PC-3 (cell line): ENCODE data around the gene STRIP1. TPM values are rescaled to one million over a fixed set of nuclear protein-coding genes. Genes with fewer than 3 reads are reported as not detected.

Experiments used
- ATAC-seq: fragments of 200-7000 bp; cut with Tn5 transposase; 2 replicates; pipeline ENCODE4 v1.9.1; 2020; ENCODE audit warnings: mild to moderate bottlenecking, moderate library complexity
- BruUV-seq: library from RNA; stranded (reverse); fragments of 400-500 nt; replicated peaks from 2 replicates; lab custom pipeline; 2021; lab: Mats Ljungman, UMichigan
- CTCF ChIA-PET: fragments of 300-600 bp; sonication (Branson Sonifier 250); formaldehyde crosslinking; loops from one replicate; lab custom pipeline; 2022; ENCODE audit warnings: antibody characterized with exemption; lab: Charles Lee
- POLR2A ChIA-PET: fragments of 300-600 bp; sonication (Branson Sonifier 250); formaldehyde crosslinking; loops from one replicate; lab custom pipeline; 2022; ENCODE audit warnings: antibody characterized with exemption; ENCODE audit not compliant: unreplicated experiment; lab: Charles Lee
- DNase-seq: peaks from one replicate; pipeline ENCODE4 v3.0.0-alpha.2; 2015
- H2AFZ ChIP-seq: fragments of 300-600 bp; sonication (generic); 2 replicates; pipeline ENCODE4 v1.6.0; 2016; ENCODE audit warnings: antibody characterized with exemption, low read length
- H3F3A ChIP-seq: fragments of 300-600 bp; sonication (generic); one replicate; pipeline ENCODE4 v1.6.0; 2017; ENCODE audit warnings: antibody characterized with exemption, low read length, control low read depth, mild to moderate bottlenecking; ENCODE audit not compliant: unreplicated experiment
- H3K27ac ChIP-seq: fragments of 300-600 bp; sonication (generic); 2 replicates; pipeline ENCODE4 v1.5.1; 2016; ENCODE audit warnings: mild to moderate bottlenecking, low read length
- H3K27me3 ChIP-seq: fragments of 300-600 bp; sonication (generic); 2 replicates; pipeline ENCODE4 v1.6.1; 2016; ENCODE audit warnings: low read length, mixed read lengths
- H3K36me3 ChIP-seq: fragments of 300-600 bp; sonication (generic); 2 replicates; pipeline ENCODE4 v1.6.1; 2016; ENCODE audit warnings: low read depth, mixed run types, low read length, mixed read lengths
- H3K4me1 ChIP-seq: fragments of 300-600 bp; sonication (generic); 2 replicates; pipeline ENCODE4 v1.5.1; 2016; ENCODE audit warnings: low read length; ENCODE audit not compliant: insufficient read depth
- H3K4me2 ChIP-seq: fragments of 300-600 bp; sonication (generic); 2 replicates; pipeline ENCODE4 v1.6.0; 2016; ENCODE audit warnings: low read length
- H3K4me3 ChIP-seq: fragments of 300-600 bp; sonication (generic); 2 replicates; pipeline ENCODE4 v1.5.1; 2016; ENCODE audit warnings: mild to moderate bottlenecking, low read length, mixed read lengths
- H3K79me2 ChIP-seq: fragments of 300-600 bp; sonication (generic); 2 replicates; pipeline ENCODE4 v1.6.1; 2017; ENCODE audit warnings: low read length, mixed read lengths
- H3K9ac ChIP-seq: fragments of 300-600 bp; sonication (generic); 2 replicates; pipeline ENCODE4 v1.6.0; 2016; ENCODE audit warnings: mild to moderate bottlenecking, low read length
- H3K9me2 ChIP-seq: fragments of 300-600 bp; sonication (generic); replicated peaks from 2 replicates; pipeline ENCODE4 v1.6.1; 2016; ENCODE audit warnings: mixed run types, low read length, mixed read lengths
- H3K9me3 ChIP-seq: fragments of 300-600 bp; sonication (generic); 2 replicates; pipeline ENCODE4 v1.6.1; 2016; ENCODE audit warnings: low read length, mixed read lengths
- H4K20me1 ChIP-seq: fragments of 300-600 bp; sonication (generic); 2 replicates; pipeline ENCODE4 v1.6.1; 2016; ENCODE audit warnings: low read length, mixed read lengths
- EZH2 ChIP-seq: fragments of 300-600 bp; sonication (generic); IDR thresholded peaks from one replicate; pipeline ENCODE4 v1.6.1; 2017; ENCODE audit warnings: antibody characterized with exemption, mild to moderate bottlenecking, low read length; ENCODE audit not compliant: unreplicated experiment
- EZH2phosphoT487 ChIP-seq: fragments of 300-600 bp; sonication (generic); IDR thresholded peaks from 2 replicates; pipeline ENCODE4 v1.6.1; 2018; ENCODE audit warnings: mild to moderate bottlenecking, antibody characterized with exemption, low read length, borderline replicate concordance
- intact Hi-C: fragments of 100-400 bp; cut with micrococcal nuclease; formaldehyde crosslinking; loops from 2 replicates; pipeline ENCODE4 v1.9.0; 2023
- total RNA-seq: library from RNA; depleted of rRNA; stranded (reverse); fragments of >200 nt; gene quantifications from 2 replicates; pipeline ENCODE4 v1.2.3, GENCODE V29; 2014
- TF ChIP-seq, protein P1 (sequence below): fragments of 300-600 bp; sonication (generic); conservative IDR thresholded peaks from 2 replicates; pipeline ENCODE4 v1.5.1; 2017; ENCODE audit warnings: antibody characterized with exemption, low read depth, mild to moderate bottlenecking, low read length

STRIP1 gene
- total RNA-seq, 1 experiment from 2014 or later = 41.4 TPM

- Histone ChIP-seq H3K9me3 (no peaks in the 10 kb centered on the region), H3F3A (no peaks in the 10 kb centered on the region), H3K4me3 (no peak overlapping the region), H3K27ac (no peak overlapping the region), H2AFZ (no peak overlapping the region), H3K79me2 (no peaks in the 10 kb centered on the region), H3K36me3 (no peaks in the 10 kb centered on the region), H3K9ac (no peak overlapping the region), H3K4me2 (no peak overlapping the region), H3K9me2 (no peaks in the 10 kb centered on the region), H4K20me1 (no peaks in the 10 kb centered on the region), H3K4me1 (no peaks in the 10 kb centered on the region), H3K27me3 (no peaks in the 10 kb centered on the region)
- no TSS peak for BruUV-seq
- ChIA-PET POLR2A (no interaction called here), CTCF (no interaction called here)
- TF ChIP-seq, protein P1, sequence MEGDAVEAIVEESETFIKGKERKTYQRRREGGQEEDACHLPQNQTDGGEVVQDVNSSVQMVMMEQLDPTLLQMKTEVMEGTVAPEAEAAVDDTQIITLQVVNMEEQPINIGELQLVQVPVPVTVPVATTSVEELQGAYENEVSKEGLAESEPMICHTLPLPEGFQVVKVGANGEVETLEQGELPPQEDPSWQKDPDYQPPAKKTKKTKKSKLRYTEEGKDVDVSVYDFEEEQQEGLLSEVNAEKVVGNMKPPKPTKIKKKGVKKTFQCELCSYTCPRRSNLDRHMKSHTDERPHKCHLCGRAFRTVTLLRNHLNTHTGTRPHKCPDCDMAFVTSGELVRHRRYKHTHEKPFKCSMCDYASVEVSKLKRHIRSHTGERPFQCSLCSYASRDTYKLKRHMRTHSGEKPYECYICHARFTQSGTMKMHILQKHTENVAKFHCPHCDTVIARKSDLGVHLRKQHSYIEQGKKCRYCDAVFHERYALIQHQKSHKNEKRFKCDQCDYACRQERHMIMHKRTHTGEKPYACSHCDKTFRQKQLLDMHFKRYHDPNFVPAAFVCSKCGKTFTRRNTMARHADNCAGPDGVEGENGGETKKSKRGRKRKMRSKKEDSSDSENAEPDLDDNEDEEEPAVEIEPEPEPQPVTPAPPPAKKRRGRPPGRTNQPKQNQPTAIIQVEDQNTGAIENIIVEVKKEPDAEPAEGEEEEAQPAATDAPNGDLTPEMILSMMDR = no peak
- TF ChIP-seq EZH2phosphoT487 = no peak
- TF ChIP-seq EZH2 = no peak
- DNase-seq (no peak), ATAC-seq (no peak)
- intact Hi-C loops = no loop called here
These were observed 49.4 kb downstream of the STRIP1 start for GRCh38 chr1:110083866-110084226.

- no peak overlapping the region for H3K9ac ChIP-seq
- H3K27me3 ChIP-seq = no peaks in the 10 kb centered on the region
- no TSS peak for BruUV-seq
- H3F3A ChIP-seq = no peaks in the 10 kb centered on the region
- H4K20me1 ChIP-seq = no peaks in the 10 kb centered on the region
- H3K4me3 ChIP-seq = no peak overlapping the region
- DNase-seq = no peak
- no peak for ATAC-seq
- CTCF ChIA-PET = no interaction called here
- no peak overlapping the region for H2AFZ ChIP-seq
- no peak overlapping the region for H3K27ac ChIP-seq
- intact Hi-C loops = loop anchor here (5.0 kb wide), 1 partner anchor 533 kb away; no protein-coding TSS in a partner anchor
- H3K36me3 ChIP-seq = no peaks in the 10 kb centered on the region
- POLR2A ChIA-PET = no interaction called here
- no peaks in the 10 kb centered on the region for H3K79me2 ChIP-seq
- TF ChIP-seq EZH2phosphoT487 = no peak
- TF ChIP-seq, protein P1 = no peak
- TF ChIP-seq EZH2 = no peak
- no peaks in the 10 kb centered on the region for H3K9me3 ChIP-seq
- H3K4me2 ChIP-seq = no peak overlapping the region
- H3K9me2 ChIP-seq = no peaks in the 10 kb centered on the region
- no peaks in the 10 kb centered on the region for H3K4me1 ChIP-seq
These were observed 50.0 kb downstream of the STRIP1 start for GRCh38 chr1:110084227-110085078.

GRCh38 chr1:110085671-110086070 is 51.2 kb downstream of the STRIP1 start:
- Histone ChIP-seq H3K27ac (no peak overlapping the region), H3K4me3 (no peak overlapping the region), H3K9me2 (no peaks in the 10 kb centered on the region), H3K9me3 (no peaks in the 10 kb centered on the region), H3K4me2 (no peak overlapping the region), H4K20me1 (no peaks in the 10 kb centered on the region), H2AFZ (no peak overlapping the region), H3K27me3 (no peaks in the 10 kb centered on the region), H3F3A (no peaks in the 10 kb centered on the region), H3K36me3 (no peaks in the 10 kb centered on the region), H3K9ac (no peak overlapping the region), H3K79me2 (no peaks in the 10 kb centered on the region), H3K4me1 (no peaks in the 10 kb centered on the region)
- no peak for ATAC-seq
- no TSS peak for BruUV-seq
- ChIA-PET CTCF (no interaction called here), POLR2A (no interaction called here)
- intact Hi-C loops = loop anchor here (5.0 kb wide), 1 partner anchor 532 kb away; no protein-coding TSS in a partner anchor
- DNase-seq = no peak
- TF ChIP-seq, protein P1 = no peak
- TF ChIP-seq EZH2 = no peak
- no peak for TF ChIP-seq EZH2phosphoT487
